Ovary (tissue), 9 donors: ENCODE results near the gene SURF4. TPM values are rescaled to one million over a fixed set of nuclear protein-coding genes. Genes with fewer than 3 reads are reported as not detected.
"Not testable (repeated sequence)": the region's sequence is repeated elsewhere in the genome, so short reads cannot be mapped to it uniquely, and the experiment has no call there.

ENCODE experiments used
- DNase-seq, 5 donors: peaks; one replicate each; pipeline ENCODE4 v3.0.0-alpha.2; 2019 to 2020
- H3K27ac ChIP-seq, 2 donors: fragments of 200-600 bp; one replicate each; pipeline versions ENCODE4 v1.5.1 to v1.8.0; 2019 to 2022
- H3K27me3 ChIP-seq: fragments of 200-600 bp; one replicate; pipeline ENCODE4 v1.8.0; 2022
- H3K36me3 ChIP-seq: fragments of 200-600 bp; sonication (generic); one replicate; pipeline ENCODE4 v1.5.1; 2019
- H3K4me1 ChIP-seq: one replicate; pipeline ENCODE4 v1.8.1; 2013; ENCODE audit warnings: mild to moderate bottlenecking, moderate library complexity; ENCODE audit not compliant: insufficient read depth
- H3K4me3 ChIP-seq: fragments of 200-600 bp; sonication (generic); one replicate; pipeline ENCODE4 v1.5.1; 2017
- H3K9me3 ChIP-seq, 2 donors: fragments of 200-600 bp in 1 of 2; sonication (generic) in 1 of 2; one replicate each; pipeline versions ENCODE4 v1.5.1 to v1.8.1; 2013 to 2019; ENCODE audit warnings: mild to moderate bottlenecking in 1 of 2, moderate library complexity in 1 of 2
- EP300 ChIP-seq: sonication (generic); formaldehyde crosslinking; IDR thresholded peaks from one replicate; pipeline ENCODE4 v1.6.1; 2017; ENCODE audit warnings: antibody characterized with exemption
- POLR2A ChIP-seq: fragments of 450-650 bp; IDR thresholded peaks from one replicate; pipeline ENCODE4 v1.6.1; 2017; ENCODE audit warnings: antibody characterized with exemption, mild to moderate bottlenecking, moderate library complexity
- WGBS, 3 donors: extraction: QIAGEN DNeasy Blood & Tissue Kit in 1 of 3; methylation state at CpG; one replicate each; pipeline versions ENCODE4 v1.1.5 to v1.1.7; 2013 to 2017; 5-methylcytosine and 5-hydroxymethylcytosine counted together
- intact Hi-C, 4 donors: fragments of 100-400 bp; cut with DNase I; formaldehyde crosslinking; loops; one replicate each; pipeline versions ENCODE4 v1.11.0 to v1.15.1; 2022 to 2023
- polyA plus RNA-seq, 2 donors: library from polyadenylated mRNA; stranded (reverse); fragments of 200-250 nt in 1 of 2; fragments of 350-450 nt in 1 of 2; fragmentation: Illumina TruSeq in 1 of 2; extraction: RNeasy Lipid Tissue Mini Kit (QIAGEN cat#74804) in 1 of 2; gene quantifications; one replicate each; pipeline ENCODE4 v1.2.3, GENCODE V29; 2013 to 2014
- total RNA-seq, 7 donors: library from RNA; depleted of rRNA in 2 of 7; stranded (reverse); fragments of >200 nt in 2 of 7; fragmentation: NEBNext Ultra II Directional in 3 of 7; extraction: Animal tissue kit (Norgen Biotek cat#: 25700) in 3 of 7; gene quantifications; one replicate each; pipeline versions ENCODE4 v1.1.0 to v1.2.4, GENCODE V29; 2016 to 2023
- TF ChIP-seq, protein P1 (sequence below), 3 donors: fragments of 450-650 bp in 2 of 3; fragments of 200-600 bp in 1 of 3; IDR thresholded peaks; one replicate each; pipeline versions ENCODE4 v1.5.1 to v1.8.0; 2016 to 2022; ENCODE audit warnings: antibody characterized with exemption in 3 of 3, mild to moderate bottlenecking in 1 of 3
- donor health status: DM: no; HTN: no; CAD: no; lungs with moderate emphysema.
- donor health status: DM: no; HTN: no; CAD: no.
- donor health status: Bipolar disorder and iron deficiency.
- donor health status: DM: yes; HTN: yes; CAD: no.
- donor health status: DM: no; HTN: no; CAD: no.
- donor health status: DM: yes; HTN: yes; CAD: no.

The SURF4 gene
- total and polyA plus RNA-seq, 9 donors, result 58.7 to 165 (median 107) TPM

DNA sequence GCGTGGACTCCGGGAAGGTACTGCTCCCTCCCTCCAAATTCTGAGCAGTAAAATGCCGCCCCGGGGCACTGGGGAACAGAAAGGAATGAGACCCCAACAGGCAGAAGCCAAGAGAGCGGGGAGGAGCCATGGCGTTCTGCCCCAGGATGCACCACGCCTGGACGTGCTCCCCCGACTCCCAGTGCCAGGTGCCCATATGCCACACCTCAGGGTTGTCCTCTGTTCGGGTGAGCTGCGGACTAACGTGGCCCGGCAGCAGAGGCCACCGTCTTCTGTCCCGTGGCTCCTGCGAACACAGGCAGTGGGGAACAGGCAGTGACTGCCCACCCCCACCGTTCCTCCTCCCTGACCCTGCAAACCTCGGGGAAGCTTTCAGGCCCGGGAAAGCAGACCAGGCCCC is 44.6 kb downstream of the SURF4 start:
- WGBS, 3 donors, result 70 to 84% (median 78%) methylated on average over 19 of the region's 19 CpGs
- peak in 2 of 5 donors; percentile 20 to 33 for DNase-seq
- H3K9me3 ChIP-seq, result no peaks in the 10 kb centered on the region
- intact Hi-C loops, result loop anchor here in 2 of 4 donors (5.0 kb wide), 2 partner anchors 144 to 149 kb away; no protein-coding TSS in a partner anchor
- H3K4me1 ChIP-seq, result peaks cover 3% of the 10 kb centered on the region
- TF ChIP-seq EP300 (no peak), POLR2A (no peak)
- TF ChIP-seq, protein P1, sequence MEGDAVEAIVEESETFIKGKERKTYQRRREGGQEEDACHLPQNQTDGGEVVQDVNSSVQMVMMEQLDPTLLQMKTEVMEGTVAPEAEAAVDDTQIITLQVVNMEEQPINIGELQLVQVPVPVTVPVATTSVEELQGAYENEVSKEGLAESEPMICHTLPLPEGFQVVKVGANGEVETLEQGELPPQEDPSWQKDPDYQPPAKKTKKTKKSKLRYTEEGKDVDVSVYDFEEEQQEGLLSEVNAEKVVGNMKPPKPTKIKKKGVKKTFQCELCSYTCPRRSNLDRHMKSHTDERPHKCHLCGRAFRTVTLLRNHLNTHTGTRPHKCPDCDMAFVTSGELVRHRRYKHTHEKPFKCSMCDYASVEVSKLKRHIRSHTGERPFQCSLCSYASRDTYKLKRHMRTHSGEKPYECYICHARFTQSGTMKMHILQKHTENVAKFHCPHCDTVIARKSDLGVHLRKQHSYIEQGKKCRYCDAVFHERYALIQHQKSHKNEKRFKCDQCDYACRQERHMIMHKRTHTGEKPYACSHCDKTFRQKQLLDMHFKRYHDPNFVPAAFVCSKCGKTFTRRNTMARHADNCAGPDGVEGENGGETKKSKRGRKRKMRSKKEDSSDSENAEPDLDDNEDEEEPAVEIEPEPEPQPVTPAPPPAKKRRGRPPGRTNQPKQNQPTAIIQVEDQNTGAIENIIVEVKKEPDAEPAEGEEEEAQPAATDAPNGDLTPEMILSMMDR (IDR thresholded peaks at IDR 0.05), result no peak
- no peak overlapping the region for H3K4me3 ChIP-seq
- no peak overlapping the region for H3K27ac ChIP-seq
- H3K27me3 ChIP-seq, result no peaks in the 10 kb centered on the region
- H3K36me3 ChIP-seq, result no peaks in the 10 kb centered on the region

DNA sequence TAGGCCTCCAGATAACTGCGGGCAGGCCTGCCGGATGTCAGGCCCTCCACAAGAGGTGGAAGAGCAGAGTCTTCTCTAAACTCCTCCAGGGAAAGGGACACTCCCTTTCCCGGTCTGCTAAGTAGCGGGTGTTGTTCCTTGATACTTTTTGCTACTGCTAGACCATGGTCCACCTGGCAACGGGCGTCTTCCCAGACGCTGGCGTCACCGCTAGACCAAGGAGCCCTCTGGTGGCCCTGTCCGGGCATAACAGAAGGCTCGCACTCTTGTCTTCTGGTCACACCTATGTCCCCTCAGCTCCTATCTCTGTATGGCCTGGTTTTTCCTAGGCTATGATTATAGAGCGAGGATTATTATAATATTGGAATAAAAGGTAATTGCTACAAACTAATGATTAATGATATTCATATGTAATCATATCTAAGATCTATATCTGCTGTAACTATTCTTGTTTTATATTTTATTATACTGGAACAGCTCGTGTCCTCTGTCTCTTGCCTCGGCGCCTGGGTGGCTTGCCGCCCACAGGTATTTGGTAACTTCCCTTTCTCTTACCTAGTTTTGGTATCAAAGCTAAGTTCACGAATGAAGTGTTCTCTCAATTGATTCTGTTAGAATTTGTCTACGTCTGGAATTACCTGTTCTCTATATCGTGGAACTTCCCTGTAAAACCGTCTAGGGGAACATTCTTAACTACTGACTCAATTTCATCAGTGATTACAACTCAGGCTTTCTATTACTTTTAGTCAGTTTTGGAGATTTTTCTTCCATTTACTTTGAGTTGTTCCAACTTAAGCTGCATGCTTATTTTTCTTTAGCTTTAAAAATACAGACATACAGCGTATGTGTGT is 46.3 kb downstream of the SURF4 start:
- not testable (repeated sequence) for H3K36me3 ChIP-seq, H3K4me1 ChIP-seq, H3K9me3 ChIP-seq, H3K27ac ChIP-seq, H3K4me3 ChIP-seq, H3K27me3 ChIP-seq
- DNase-seq, result peak in 3 of 5 donors; percentile 47 to 66 (median 57)
- TF ChIP-seq, protein P1 (IDR thresholded peaks at IDR 0.05), result peak; percentile 21 to 58 (median 46)
- intact Hi-C loops, result loop anchor here (5.0 to 10.0 kb wide), 3 partner anchors 142 to 147 kb away; no protein-coding TSS in a partner anchor
- WGBS, 3 donors, result 49 to 55% (median 52%) methylated on average over 21 of the region's 21 CpGs

DNA sequence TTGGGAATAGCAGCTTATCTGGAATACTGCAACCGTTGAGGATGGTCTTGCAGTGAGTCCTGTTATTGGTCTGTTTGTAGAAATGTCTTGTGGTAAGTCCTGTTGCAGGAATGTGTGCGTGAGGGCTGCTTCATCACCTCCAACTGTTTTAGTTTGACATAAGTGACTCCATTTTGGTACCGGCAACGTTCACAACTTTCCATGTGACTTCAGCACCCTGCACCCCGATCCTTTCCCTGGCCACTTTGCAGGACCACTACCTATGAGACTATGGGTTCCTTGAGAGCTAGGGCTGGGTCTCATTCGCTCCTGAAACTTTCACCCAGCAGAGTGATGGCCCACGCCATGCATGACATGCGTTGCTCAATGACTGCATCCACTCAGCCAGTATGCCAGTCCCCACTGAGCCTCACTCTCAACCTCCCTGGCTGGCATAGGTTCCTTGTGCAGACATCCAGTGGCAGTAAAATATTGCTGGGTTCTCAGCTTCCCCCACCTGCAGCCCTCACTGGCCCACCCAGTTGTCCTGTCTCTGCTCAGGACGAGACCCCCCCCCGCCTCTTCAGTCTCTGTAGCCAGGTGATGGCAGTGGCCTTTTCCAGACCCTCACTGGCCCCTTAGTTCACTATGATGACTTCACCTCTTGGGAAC is 47.9 kb downstream of the SURF4 start:
- 86 to 88% (median 88%) methylated on average over 10 of the region's 10 CpGs for WGBS, 3 donors
- no peaks in the 10 kb centered on the region for H3K4me1 ChIP-seq
- no peak overlapping the region for H3K27ac ChIP-seq
- no peaks in the 10 kb centered on the region for H3K27me3 ChIP-seq
- DNase-seq, result peak in 1 of 5 donors; percentile 22
- H3K9me3 ChIP-seq, result no peaks in the 10 kb centered on the region
- TF ChIP-seq EP300, result no peak
- TF ChIP-seq POLR2A, result no peak
- TF ChIP-seq, protein P1 (IDR thresholded peaks at IDR 0.05), result no peak
- intact Hi-C loops, result loop anchor here in 2 of 4 donors (5.0 to 10.0 kb wide), 2 partner anchors 141 to 143 kb away; no protein-coding TSS in a partner anchor
- H3K4me3 ChIP-seq, result no peak overlapping the region
- no peaks in the 10 kb centered on the region for H3K36me3 ChIP-seq

DNA sequence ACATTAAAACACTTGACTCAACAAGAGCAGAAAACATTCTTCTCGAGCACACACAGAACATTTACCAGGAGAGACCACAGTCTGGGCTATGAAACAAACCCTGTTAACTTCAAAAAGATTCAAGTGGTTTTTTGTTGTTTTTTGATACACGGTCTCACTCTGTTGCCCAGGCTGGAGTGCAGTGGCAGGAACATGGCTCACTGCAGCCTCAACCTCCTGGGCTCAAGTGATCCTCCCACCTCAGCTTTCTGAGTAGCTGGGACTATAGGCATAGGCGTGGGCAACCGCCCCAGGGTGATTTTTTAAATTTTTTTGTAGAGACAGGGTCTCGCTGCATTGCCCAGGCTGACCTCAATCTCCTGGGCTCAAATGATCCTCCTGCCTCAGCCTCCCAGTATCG is 48.8 kb downstream of the SURF4 start:
- DNase-seq, H3K27me3 ChIP-seq, H3K36me3 ChIP-seq, H3K4me3 ChIP-seq, H3K4me1 ChIP-seq, H3K27ac ChIP-seq, H3K9me3 ChIP-seq: not testable (repeated sequence)
- 83 to 89% (median 84%) methylated on average over 6 of the region's 6 CpGs for WGBS, 3 donors
- intact Hi-C loops, result loop anchor here in 2 of 4 donors (5.0 to 10.0 kb wide), 2 partner anchors 140 to 142 kb away; no protein-coding TSS in a partner anchor
